Ascending aorta (tissue), 2 donors: Measurements from ENCODE around the gene OR11A1. TPM values are rescaled to one million over a fixed set of nuclear protein-coding genes. Genes with fewer than 3 reads are reported as not detected.

ENCODE experiments used
- DNase-seq, 2 donors: peaks; one replicate each; pipeline ENCODE4 v3.0.0-alpha.2; 2019; ENCODE audit warnings: low spot score in 2 of 2
- H3K27ac ChIP-seq, 2 donors: fragments of 200-600 bp; sonication (generic); one replicate each; pipeline ENCODE4 v1.5.1; 2016 to 2017; ENCODE audit warnings: mild to moderate bottlenecking in 1 of 2
- H3K27me3 ChIP-seq: fragments of 200-600 bp; sonication (generic); one replicate; pipeline ENCODE4 v1.5.1; 2017
- H3K36me3 ChIP-seq, 2 donors: fragments of 200-600 bp; sonication (generic); one replicate each; pipeline ENCODE4 v1.5.1; 2016
- H3K4me1 ChIP-seq, 2 donors: fragments of 200-600 bp; sonication (generic); one replicate each; pipeline ENCODE4 v1.5.1; 2016 to 2017; ENCODE audit warnings: mild to moderate bottlenecking in 1 of 2
- H3K4me3 ChIP-seq, 2 donors: fragments of 200-600 bp; sonication (generic); one replicate each; pipeline ENCODE4 v1.5.1; 2016 to 2017; ENCODE audit warnings: mild to moderate bottlenecking in 1 of 2
- H3K9me3 ChIP-seq, 2 donors: fragments of 200-600 bp; sonication (generic); one replicate each; pipeline ENCODE4 v1.5.1; 2016
- intact Hi-C: fragments of 100-400 bp; cut with DNase I; formaldehyde crosslinking; loops from one replicate; pipeline ENCODE4 v1.15.1; 2023
- total RNA-seq: library from RNA; depleted of rRNA; stranded (reverse); fragments of >200 nt; gene quantifications from one replicate; pipeline ENCODE4 v1.1.0, GENCODE V29; 2016
- TF ChIP-seq, protein P1 (sequence below), 3 experiments: fragments of 200-600 bp in 2 of 3; fragments of 450-650 bp in 1 of 3; sonication (generic) in 2 of 3; IDR thresholded peaks; one replicate each; pipeline ENCODE4 v1.5.1; 2016 to 2019; ENCODE audit warnings: antibody characterized with exemption in 3 of 3, mild to moderate bottlenecking in 1 of 3, moderate library complexity in 1 of 3

OR11A1 gene
- total RNA-seq, 1 donor from 2014 or later, result not detected

DNA sequence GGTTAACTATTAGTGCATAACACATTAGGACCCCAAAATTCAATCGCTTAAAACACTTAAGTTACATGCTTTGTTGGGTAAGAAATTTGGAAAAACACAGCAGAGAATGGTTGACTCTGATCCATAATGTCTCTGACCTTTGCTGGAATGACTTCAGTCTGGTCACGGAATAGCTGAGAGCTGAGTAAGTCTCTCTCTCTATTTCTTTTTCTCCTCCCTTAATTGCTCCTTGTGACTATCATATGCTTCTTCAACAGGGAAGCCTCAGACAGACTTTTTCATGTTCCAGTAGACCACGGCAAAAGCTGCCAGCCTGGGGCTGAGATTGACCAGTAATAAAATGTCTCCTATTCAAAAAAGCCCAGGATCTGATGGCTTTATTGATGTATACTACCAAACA, 37.4 kb downstream of the OR11A1 start:
- no peak overlapping the region for H3K27ac ChIP-seq
- no peaks in the 10 kb centered on the region for H3K36me3 ChIP-seq
- H3K4me3 ChIP-seq, result no peak overlapping the region
- TF ChIP-seq, protein P1, sequence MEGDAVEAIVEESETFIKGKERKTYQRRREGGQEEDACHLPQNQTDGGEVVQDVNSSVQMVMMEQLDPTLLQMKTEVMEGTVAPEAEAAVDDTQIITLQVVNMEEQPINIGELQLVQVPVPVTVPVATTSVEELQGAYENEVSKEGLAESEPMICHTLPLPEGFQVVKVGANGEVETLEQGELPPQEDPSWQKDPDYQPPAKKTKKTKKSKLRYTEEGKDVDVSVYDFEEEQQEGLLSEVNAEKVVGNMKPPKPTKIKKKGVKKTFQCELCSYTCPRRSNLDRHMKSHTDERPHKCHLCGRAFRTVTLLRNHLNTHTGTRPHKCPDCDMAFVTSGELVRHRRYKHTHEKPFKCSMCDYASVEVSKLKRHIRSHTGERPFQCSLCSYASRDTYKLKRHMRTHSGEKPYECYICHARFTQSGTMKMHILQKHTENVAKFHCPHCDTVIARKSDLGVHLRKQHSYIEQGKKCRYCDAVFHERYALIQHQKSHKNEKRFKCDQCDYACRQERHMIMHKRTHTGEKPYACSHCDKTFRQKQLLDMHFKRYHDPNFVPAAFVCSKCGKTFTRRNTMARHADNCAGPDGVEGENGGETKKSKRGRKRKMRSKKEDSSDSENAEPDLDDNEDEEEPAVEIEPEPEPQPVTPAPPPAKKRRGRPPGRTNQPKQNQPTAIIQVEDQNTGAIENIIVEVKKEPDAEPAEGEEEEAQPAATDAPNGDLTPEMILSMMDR (IDR thresholded peaks at IDR 0.05), result no peak
- H3K27me3 ChIP-seq, result no peaks in the 10 kb centered on the region
- H3K9me3 ChIP-seq, result no peaks in the 10 kb centered on the region
- no peaks in the 10 kb centered on the region for H3K4me1 ChIP-seq
- no peak for DNase-seq
- intact Hi-C loops, result no loop called here

DNA sequence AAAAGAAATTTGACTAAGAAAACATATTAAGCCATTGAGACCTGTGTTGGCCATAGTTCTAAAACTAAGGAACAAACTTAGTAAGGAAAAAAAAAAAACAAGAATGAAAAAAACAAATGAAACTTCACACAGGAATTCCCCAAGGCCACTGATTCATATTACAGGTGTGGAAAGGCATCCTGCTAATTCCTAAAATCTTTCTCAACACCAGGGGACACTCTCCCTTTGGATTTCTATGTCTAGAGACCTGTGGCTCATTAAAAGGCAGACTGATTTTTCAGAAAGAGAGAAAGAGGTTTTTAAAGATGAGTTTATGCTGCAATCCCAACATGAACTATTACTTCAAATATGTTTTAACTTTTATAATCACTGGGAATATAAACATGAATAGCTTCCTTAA, 42.3 kb downstream of the OR11A1 start, which contains the start of gene OR12D1:
TSS of gene OR12D1 (plus strand) at position 341 of the 400 bp plus-strand sequence.
- intact Hi-C loops, result no loop called here
- no peak within 1 kb of the TSS for H3K4me3 ChIP-seq
- H3K36me3 ChIP-seq, result no peaks in the 10 kb centered on the region
- H3K27ac ChIP-seq, result no peak within 1 kb of the TSS
- TF ChIP-seq, protein P1 (IDR thresholded peaks at IDR 0.05), result no peak
- H3K9me3 ChIP-seq, result peaks cover 0 to 3% of the 10 kb centered on the region in 2 donors
- no peaks in the 10 kb centered on the region for H3K4me1 ChIP-seq
- no peaks in the 10 kb centered on the region for H3K27me3 ChIP-seq
- no peak for DNase-seq

DNA sequence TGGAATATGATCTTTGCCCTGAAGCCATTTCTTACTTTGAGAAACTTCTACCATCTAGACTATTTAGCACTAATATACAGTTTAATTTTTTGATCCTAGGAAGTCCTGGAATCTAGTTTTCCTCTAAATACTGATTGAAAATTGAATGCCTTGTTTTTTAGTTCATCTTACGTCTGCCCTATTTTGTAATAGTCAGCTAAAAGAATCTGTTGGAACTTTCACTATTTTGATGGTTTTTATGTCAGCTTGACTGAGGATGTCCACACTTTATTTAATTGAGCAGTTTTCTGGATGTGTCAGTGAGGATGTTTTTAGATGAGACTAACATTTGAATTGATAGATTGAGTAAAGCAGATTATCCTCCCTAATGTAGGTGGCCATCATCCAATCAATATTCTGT, 53.1 kb downstream of the OR11A1 start:
- Histone ChIP-seq H3K9me3 (no peaks in the 10 kb centered on the region), H3K27me3 (no peaks in the 10 kb centered on the region), H3K4me3 (no peak overlapping the region), H3K27ac (no peak overlapping the region), H3K36me3 (no peaks in the 10 kb centered on the region), H3K4me1 (no peaks in the 10 kb centered on the region)
- intact Hi-C loops, result no loop called here
- TF ChIP-seq, protein P1 (IDR thresholded peaks at IDR 0.05), result no peak
- DNase-seq, result no peak

DNA sequence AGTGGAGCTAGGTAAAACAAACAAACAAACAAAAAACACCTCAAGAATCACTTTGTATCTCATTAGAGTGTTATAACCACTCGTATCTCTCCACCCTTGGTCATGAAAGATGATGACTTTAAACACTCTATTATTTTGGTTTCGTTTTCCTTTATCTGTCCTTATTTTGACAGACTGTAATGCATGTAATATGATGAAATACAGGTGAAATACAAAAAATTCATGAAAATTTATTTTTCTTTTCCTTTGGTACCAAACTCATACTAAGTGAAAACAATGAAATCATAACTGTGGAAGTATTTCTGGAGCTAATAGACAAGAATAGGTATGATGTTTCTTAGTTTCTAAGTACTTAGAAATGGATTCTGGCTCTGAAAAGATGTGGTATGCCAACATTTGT, 57.3 kb downstream of the OR11A1 start:
- intact Hi-C loops, result no loop called here
- Histone ChIP-seq H3K9me3 (no peaks in the 10 kb centered on the region), H3K4me1 (no peaks in the 10 kb centered on the region), H3K36me3 (no peaks in the 10 kb centered on the region), H3K27me3 (no peaks in the 10 kb centered on the region), H3K27ac (no peak overlapping the region), H3K4me3 (no peak overlapping the region)
- TF ChIP-seq, protein P1 (IDR thresholded peaks at IDR 0.05), result no peak
- DNase-seq, result no peak

DNA sequence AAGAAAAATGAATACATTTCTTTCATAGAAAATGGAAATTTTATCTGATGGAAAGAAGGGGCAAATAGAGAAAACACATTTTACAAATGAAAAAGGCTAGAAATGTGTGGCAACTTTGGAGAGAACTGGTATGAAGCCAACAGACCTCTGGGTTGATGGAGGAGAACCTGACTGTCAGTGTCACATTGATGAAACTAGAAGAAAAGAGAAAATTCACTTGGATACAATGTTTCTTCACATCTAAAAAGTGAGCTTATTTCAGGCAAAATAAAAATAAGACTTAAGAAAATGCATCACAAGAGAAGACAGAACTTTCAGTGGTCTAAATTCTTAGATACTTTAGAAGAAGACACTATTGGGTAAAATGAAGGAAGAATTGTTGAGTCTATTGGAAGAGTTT, 61.5 kb downstream of the OR11A1 start, which contains the start of gene OR12D2:
TSS of gene OR12D2 (plus strand) at position 301 of the 400 bp plus-strand sequence. CDS start 1,069 bp downstream, outside the sequence.
- TF ChIP-seq, protein P1 (IDR thresholded peaks at IDR 0.05), result no peak
- Histone ChIP-seq H3K27me3 (no peaks in the 10 kb centered on the region), H3K9me3 (no peaks in the 10 kb centered on the region), H3K27ac (no peak within 1 kb of the TSS), H3K4me1 (no peaks in the 10 kb centered on the region), H3K36me3 (no peaks in the 10 kb centered on the region), H3K4me3 (no peak within 1 kb of the TSS)
- intact Hi-C loops, result no loop called here
- DNase-seq, result no peak

DNA sequence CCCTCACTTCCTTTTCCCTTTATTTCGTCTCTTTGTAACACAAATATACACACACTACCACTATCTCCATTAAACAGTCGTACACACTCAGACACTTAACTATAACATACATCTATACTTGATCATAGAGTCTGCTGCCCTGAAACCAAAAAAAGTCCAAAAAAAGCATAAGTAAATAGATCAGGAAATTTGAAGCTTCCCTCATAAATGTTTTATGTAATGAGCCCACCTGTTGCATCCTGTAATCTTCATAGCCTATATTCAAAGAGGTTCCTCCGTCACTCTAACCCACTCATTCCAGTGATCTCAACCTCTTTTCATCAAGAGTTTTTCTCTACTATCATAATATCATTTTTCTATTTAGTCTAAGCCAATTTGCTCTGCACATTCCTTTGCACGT, 68.3 kb downstream of the OR11A1 start:
- Histone ChIP-seq H3K9me3 (no peaks in the 10 kb centered on the region), H3K27ac (no peak overlapping the region), H3K4me3 (no peak overlapping the region), H3K36me3 (no peaks in the 10 kb centered on the region), H3K4me1 (no peaks in the 10 kb centered on the region), H3K27me3 (no peaks in the 10 kb centered on the region)
- TF ChIP-seq, protein P1 (IDR thresholded peaks at IDR 0.05), result no peak
- intact Hi-C loops, result no loop called here
- DNase-seq, result no peak
